Gastrocnemius medialis (tissue), 4 donors: ENCODE data around the gene TRAPPC3. TPM values are rescaled to one million over a fixed set of nuclear protein-coding genes. Genes with fewer than 3 reads are reported as not detected.

Source experiments
- ATAC-seq, 2 donors: fragments of 150-250 bp; one replicate each; pipeline ENCODE4 v1.9.1; 2016
- DNase-seq, 2 donors: peaks; one replicate each; pipeline ENCODE4 v3.0.0-alpha.2; 2019
- H3K27ac ChIP-seq, 4 donors: fragments of 200-600 bp; sonication (generic); 1 replicate in 1 of 4; 2 replicates in 3 of 4; pipeline ENCODE4 v1.5.1; 2016 to 2018; ENCODE audit warnings: mild to moderate bottlenecking in 2 of 4, moderate library complexity in 1 of 4
- H3K27me3 ChIP-seq, 3 donors: fragments of 200-600 bp; sonication (generic) in 2 of 3; 1 replicate in 1 of 3; 2 replicates in 2 of 3; pipeline versions ENCODE4 v1.5.1 to v1.6.0; 2016 to 2019; ENCODE audit warnings: mild to moderate bottlenecking in 1 of 3, moderate library complexity in 1 of 3
- H3K36me3 ChIP-seq, 2 donors: fragments of 200-600 bp; sonication (generic) in 1 of 2; one replicate each; pipeline ENCODE4 v1.5.1; 2017 to 2018
- H3K4me1 ChIP-seq, 2 donors: fragments of 200-600 bp; sonication (generic) in 1 of 2; one replicate each; pipeline ENCODE4 v1.5.1; 2016 to 2017; ENCODE audit warnings: mild to moderate bottlenecking in 2 of 2
- H3K4me3 ChIP-seq, 4 donors: fragments of 200-600 bp; sonication (generic) in 3 of 4; 1 replicate in 1 of 4; 2 replicates in 3 of 4; pipeline ENCODE4 v1.5.1; 2016 to 2019; ENCODE audit warnings: mild to moderate bottlenecking in 2 of 4
- H3K9me3 ChIP-seq, 3 donors: fragments of 200-600 bp; sonication (generic) in 2 of 3; 1 replicate in 1 of 3; 2 replicates in 2 of 3; pipeline ENCODE4 v1.5.1; 2016 to 2019
- CTCF ChIP-seq, 5 experiments: fragments of 450-650 bp in 3 of 5; fragments of 200-600 bp in 2 of 5; sonication (generic) in 2 of 5; IDR thresholded peaks in 4 of 5; conservative IDR thresholded peaks in 1 of 5; 1 replicate in 4 of 5; 2 replicates in 1 of 5; pipeline ENCODE4 v1.5.1; 2016 to 2019; ENCODE audit warnings: antibody characterized with exemption in 5 of 5, mild to moderate bottlenecking in 3 of 5, moderate library complexity in 3 of 5
- POLR2A ChIP-seq, 2 donors: fragments of 450-650 bp; IDR thresholded peaks; one replicate each; pipeline ENCODE4 v1.6.1; 2017; ENCODE audit warnings: antibody characterized with exemption in 2 of 2, mild to moderate bottlenecking in 2 of 2, moderate library complexity in 2 of 2
- in situ Hi-C, 4 donors: fragments of 200-750 bp; cut with MboI; loops; one replicate each; pipeline versions ENCODE4 v1.15.0 to v1.8.0; 2017; ENCODE audit warnings: low sequenced_read_pairs in 4 of 4
- intact Hi-C: fragments of 100-400 bp; cut with DNase I; formaldehyde crosslinking; loops from one replicate; pipeline ENCODE4 v1.15.1; 2023; ENCODE audit warnings: low total_unique reads
- total RNA-seq, 4 donors: library from RNA; depleted of rRNA; stranded (reverse); fragments of >200 nt; gene quantifications; one replicate each; pipeline versions ENCODE4 v1.1.0 to v1.2.3, GENCODE V29; 2016

The TRAPPC3 gene
- total RNA-seq, 4 donors from 2014 or later: 57.5 to 72.4 (median 63.5) TPM

DNA sequence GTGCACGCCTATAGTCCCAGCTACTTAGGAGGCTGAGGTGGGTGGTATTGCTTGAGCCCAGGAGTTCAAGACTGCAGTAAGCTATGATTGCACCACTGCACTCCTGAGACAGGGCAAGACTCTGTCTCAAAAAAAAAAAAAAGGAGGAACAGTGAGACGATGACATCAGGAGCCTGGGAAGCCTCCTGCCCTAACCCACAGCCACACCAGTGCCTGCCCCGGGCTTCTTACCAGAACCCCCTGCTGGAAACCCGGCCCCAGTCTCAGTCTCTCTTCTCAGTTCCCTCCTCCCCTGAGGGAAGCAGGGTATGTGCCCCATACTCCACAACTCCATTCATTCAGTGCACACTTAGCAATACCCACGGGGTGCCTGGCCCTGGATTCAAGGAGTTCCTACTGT lies 33.4 kb downstream of the TRAPPC3 start:
- Histone ChIP-seq H3K36me3 (no peaks in the 10 kb centered on the region), H3K4me1 (no peaks in the 10 kb centered on the region), H3K4me3 (no peak overlapping the region), H3K27me3 (no peaks in the 10 kb centered on the region), H3K27ac (no peak overlapping the region), H3K9me3 (no peaks in the 10 kb centered on the region)
- no peak for ATAC-seq
- no peak for TF ChIP-seq CTCF (IDR thresholded peaks at IDR 0.05 in 4 of 5, conservative IDR thresholded peaks at IDR 0.05 in 1 of 5)
- TF ChIP-seq POLR2A (IDR thresholded peaks at IDR 0.05): no peak
- in situ Hi-C loops: no loop called here
- no peak for DNase-seq
- intact Hi-C loops: no loop called here

GRCh38 chr1:36115200-36115669 lies 34.1 kb downstream of the TRAPPC3 start:
- Histone ChIP-seq H3K4me3 (no peak overlapping the region), H3K27me3 (no peaks in the 10 kb centered on the region), H3K36me3 (no peaks in the 10 kb centered on the region), H3K27ac (no peak overlapping the region), H3K9me3 (no peaks in the 10 kb centered on the region), H3K4me1 (no peaks in the 10 kb centered on the region)
- in situ Hi-C loops (no loop called here), intact Hi-C loops (no loop called here)
- DNase-seq (no peak), ATAC-seq (no peak)
- no peak for TF ChIP-seq CTCF (IDR thresholded peaks at IDR 0.05 in 4 of 5, conservative IDR thresholded peaks at IDR 0.05 in 1 of 5)
- TF ChIP-seq POLR2A (IDR thresholded peaks at IDR 0.05): no peak

GRCh38 chr1:36114371-36114770 lies 34.9 kb downstream of the TRAPPC3 start:
- TF ChIP-seq POLR2A (IDR thresholded peaks at IDR 0.05) (no peak), CTCF (IDR thresholded peaks at IDR 0.05 in 4 of 5, conservative IDR thresholded peaks at IDR 0.05 in 1 of 5) (no peak)
- Histone ChIP-seq H3K9me3 (no peaks in the 10 kb centered on the region), H3K4me1 (no peaks in the 10 kb centered on the region), H3K36me3 (no peaks in the 10 kb centered on the region), H3K27me3 (no peaks in the 10 kb centered on the region), H3K27ac (no peak overlapping the region), H3K4me3 (no peak overlapping the region)
- in situ Hi-C loops (no loop called here), intact Hi-C loops (no loop called here)
- no peak for ATAC-seq
- DNase-seq: no peak

DNA sequence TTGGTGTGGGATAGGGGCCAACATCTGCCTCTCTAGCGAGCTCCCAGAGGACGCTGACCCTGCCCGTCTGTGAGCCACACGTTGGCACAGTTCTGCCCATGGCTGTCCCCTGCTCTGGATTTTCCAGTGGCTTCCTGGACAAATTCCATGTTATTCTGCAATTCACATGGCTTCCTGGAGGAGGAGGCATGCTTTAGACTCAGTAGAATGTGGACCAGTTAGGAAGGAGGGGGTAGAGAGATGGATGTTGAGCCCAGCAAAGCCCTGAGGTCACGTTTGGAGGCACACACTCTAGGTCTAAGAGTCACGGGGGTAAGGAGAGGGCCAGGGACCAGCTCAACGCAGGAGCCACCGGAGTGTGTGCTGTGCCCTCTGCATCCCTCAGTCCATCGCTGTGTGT lies 36.5 kb downstream of the TRAPPC3 start:
- no peak for DNase-seq
- H3K4me1 ChIP-seq: no peaks in the 10 kb centered on the region
- in situ Hi-C loops (no loop called here), intact Hi-C loops (no loop called here)
- no peak for TF ChIP-seq POLR2A (IDR thresholded peaks at IDR 0.05)
- TF ChIP-seq CTCF (IDR thresholded peaks at IDR 0.05 in 4 of 5, conservative IDR thresholded peaks at IDR 0.05 in 1 of 5): no peak
- no peaks in the 10 kb centered on the region for H3K9me3 ChIP-seq
- H3K27me3 ChIP-seq: no peaks in the 10 kb centered on the region
- H3K36me3 ChIP-seq: no peaks in the 10 kb centered on the region
- no peak for ATAC-seq
- H3K27ac ChIP-seq: no peak overlapping the region
- H3K4me3 ChIP-seq: no peak overlapping the region

DNA sequence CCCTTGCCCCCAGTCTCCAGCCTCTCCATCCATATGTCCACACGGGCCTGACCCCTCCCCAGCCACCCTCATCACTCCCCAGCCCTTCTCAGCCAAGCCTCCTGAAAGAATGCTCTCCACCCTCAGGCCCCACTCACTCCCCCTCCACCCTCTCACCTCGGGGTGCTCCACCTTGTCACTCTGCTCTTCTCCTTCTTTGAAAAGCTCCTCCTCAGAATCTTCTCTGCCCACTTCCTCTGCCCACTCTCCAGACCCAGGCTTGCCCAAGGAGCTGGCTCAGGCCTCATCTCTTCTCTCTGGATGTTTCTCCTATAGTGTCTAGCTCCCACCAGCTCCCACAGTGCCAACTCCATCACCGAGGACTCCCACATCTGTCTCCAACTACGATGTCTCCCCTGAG lies 38.1 kb downstream of the TRAPPC3 start:
- Histone ChIP-seq H3K4me1 (no peaks in the 10 kb centered on the region), H3K9me3 (no peaks in the 10 kb centered on the region), H3K36me3 (no peaks in the 10 kb centered on the region), H3K27me3 (no peaks in the 10 kb centered on the region), H3K4me3 (no peak overlapping the region), H3K27ac (no peak overlapping the region)
- in situ Hi-C loops: no loop called here
- no peak for TF ChIP-seq POLR2A (IDR thresholded peaks at IDR 0.05)
- no peak for TF ChIP-seq CTCF (IDR thresholded peaks at IDR 0.05 in 4 of 5, conservative IDR thresholded peaks at IDR 0.05 in 1 of 5)
- ATAC-seq (no peak), DNase-seq (no peak)
- intact Hi-C loops: no loop called here
